Cerebellar nuclear complex (tissue), 1 donor: Measurements from ENCODE around the gene CFAP221.

Source experiments
- DNase-seq, 2 experiments: peaks; one replicate each; lab custom pipeline; 2025; lab: John Stamatoyannopoulos, UW

The CFAP221 gene

DNA sequence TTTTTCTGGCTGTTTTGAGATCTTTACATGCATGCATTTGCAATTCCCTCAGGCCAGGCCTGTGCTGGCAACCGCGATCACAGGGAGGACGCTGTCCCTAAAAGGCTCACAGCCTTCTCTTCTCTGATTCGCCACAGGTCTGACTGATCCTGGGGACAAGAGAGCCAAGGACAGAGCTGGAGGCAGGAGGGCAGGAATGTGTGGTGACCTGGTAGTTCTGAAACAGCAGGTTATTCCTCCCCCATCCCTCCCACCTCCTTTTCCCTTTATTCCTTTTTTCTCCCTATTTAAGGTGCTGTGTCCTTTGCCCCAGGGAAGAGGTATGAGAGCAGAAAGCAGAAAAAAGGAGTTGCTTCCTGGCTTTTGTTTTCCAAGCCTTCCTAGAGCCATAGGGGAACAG is 156.6 kb downstream of the CFAP221 start:
- DNase-seq, result no peak

GRCh38 chr2:119701352-119701751 is 157.1 kb downstream of the CFAP221 start:
- no peak for DNase-seq

GRCh38 chr2:119702203-119702917 is 158.1 kb downstream of the CFAP221 start:
- no peak for DNase-seq

- DNase-seq, result peak in 1 of 2 experiments; percentile 48
These were observed 158.7 kb downstream of the CFAP221 start for GRCh38 chr2:119702918-119703401.

DNA sequence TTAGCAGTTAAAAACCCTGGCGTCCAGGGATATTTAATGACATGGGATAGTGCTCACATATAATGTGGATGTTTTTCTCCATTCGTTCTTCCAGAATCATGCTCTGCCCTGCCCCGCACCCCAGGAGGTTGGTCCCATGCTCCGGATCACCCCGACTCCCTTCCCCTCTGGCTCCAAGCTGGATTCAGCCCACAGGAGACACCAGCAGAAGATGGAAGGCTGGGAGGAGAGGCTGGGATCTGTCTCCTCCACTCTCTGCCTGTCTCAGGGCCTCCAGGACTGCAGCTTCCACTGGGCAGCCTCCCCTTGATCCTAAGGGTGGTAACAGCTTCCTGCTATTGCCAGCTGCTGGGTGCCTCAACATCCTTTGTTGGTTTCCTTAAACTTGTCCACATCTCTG is 159.3 kb downstream of the CFAP221 start:
- DNase-seq, result no peak

DNA sequence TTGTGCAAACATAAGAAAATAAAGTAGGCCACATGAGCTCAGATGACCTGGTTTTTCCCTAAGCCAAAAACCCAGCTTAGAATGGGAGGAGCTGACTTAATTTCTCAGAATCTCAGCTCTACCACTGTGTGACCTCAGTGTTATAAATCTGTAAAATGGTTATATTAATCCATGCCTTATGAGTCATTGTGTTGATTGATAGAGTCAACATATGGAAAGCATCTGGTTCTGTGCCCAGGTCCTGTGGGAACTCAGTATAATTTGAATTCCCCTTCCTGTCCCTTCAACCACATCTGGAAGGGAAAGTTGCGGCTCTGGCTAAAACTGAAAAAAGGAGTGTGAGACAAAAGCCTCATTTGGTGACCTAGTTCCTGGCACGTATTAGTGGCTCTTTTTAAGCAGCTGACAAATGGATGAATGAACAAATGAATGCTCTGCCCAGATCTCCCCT is 160.4 kb downstream of the CFAP221 start:
- DNase-seq, result no peak

- DNase-seq, result no peak
These were observed 162.0 kb downstream of the CFAP221 start for GRCh38 chr2:119706221-119706620.
